ENCODE results near the gene RCBTB1. TPM values are rescaled to one million over a fixed set of nuclear protein-coding genes. Genes with fewer than 3 reads are reported as not detected.

The RCBTB1 gene
- total and polyA plus RNA-seq, 2 donors from 2014 or later: 14.8 to 18.9 TPM

- DNase-seq: no peak
- Histone ChIP-seq H3K4me3 (ENCODE audit: low read length in 3 of 3) (no peak overlapping the region), H3K27me3 (ENCODE audit: control insufficient read depth, insufficient read depth, low read length) (no peaks in the 10 kb centered on the region), H3K27ac (ENCODE audit: low read depth in 2 of 2, low read length in 2 of 2) (no peak overlapping the region), H3K4me1 (ENCODE audit: control insufficient read depth in 2 of 3, insufficient read depth in 2 of 3, low read depth in 1 of 3, low read length in 3 of 3) (no peaks in the 10 kb centered on the region), H3K9me3 (ENCODE audit: control insufficient read depth in 2 of 3, insufficient read depth in 1 of 3, low read length in 3 of 3) (no peaks in the 10 kb centered on the region), H3K9ac (ENCODE audit: low read length in 3 of 3) (no peak overlapping the region), H3K36me3 (ENCODE audit: control insufficient read depth in 2 of 3, insufficient read depth in 3 of 3, low read length in 3 of 3) (peaks cover 2 to 7% (median 4%) of the 10 kb centered on the region in 3 donors)
- FAIRE-seq: no peak
- TF ChIP-seq CTCF (IDR thresholded peaks at IDR 0.05; ENCODE audit: borderline replicate concordance, extremely low read depth, insufficient read depth): no peak
- intact Hi-C loops (cut with DNase I): no loop called here
These were observed 60.4 kb downstream of the RCBTB1 start for GRCh38 chr13:49524740-49525501.

DNA sequence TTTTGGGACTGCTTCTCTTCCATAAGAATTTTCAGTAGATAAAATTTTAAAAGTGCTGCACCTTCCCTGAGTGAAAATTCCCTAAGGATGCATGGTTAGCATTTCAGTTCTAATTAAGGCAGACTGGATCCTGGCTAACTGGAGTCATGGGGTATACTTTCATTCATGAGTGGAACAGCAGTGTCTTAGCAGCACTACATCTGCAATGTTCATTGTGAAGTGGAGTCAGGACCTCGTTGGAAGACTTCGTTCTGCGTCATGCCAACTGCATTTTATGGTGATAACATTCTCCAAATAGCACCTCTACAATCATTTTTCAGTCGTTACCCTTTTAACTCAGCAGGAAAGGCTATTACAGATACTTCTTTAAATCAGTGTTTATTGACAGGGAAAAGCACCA, 64.1 kb downstream of the RCBTB1 start:
- Histone ChIP-seq H3K4me1 (ENCODE audit: control insufficient read depth in 2 of 3, insufficient read depth in 2 of 3, low read depth in 1 of 3, low read length in 3 of 3) (no peaks in the 10 kb centered on the region), H3K27me3 (ENCODE audit: control insufficient read depth, insufficient read depth, low read length) (no peaks in the 10 kb centered on the region), H3K9me3 (ENCODE audit: control insufficient read depth in 2 of 3, insufficient read depth in 1 of 3, low read length in 3 of 3) (no peaks in the 10 kb centered on the region), H3K27ac (ENCODE audit: low read depth in 2 of 2, low read length in 2 of 2) (no peak overlapping the region), H3K4me3 (ENCODE audit: low read length in 3 of 3) (no peak overlapping the region), H3K36me3 (ENCODE audit: control insufficient read depth in 2 of 3, insufficient read depth in 3 of 3, low read length in 3 of 3) (peaks cover 2 to 7% (median 4%) of the 10 kb centered on the region in 3 donors), H3K9ac (ENCODE audit: low read length in 3 of 3) (no peak overlapping the region)
- DNase-seq: no peak
- no peak for FAIRE-seq
- no peak for TF ChIP-seq CTCF (IDR thresholded peaks at IDR 0.05; ENCODE audit: borderline replicate concordance, extremely low read depth, insufficient read depth)
- intact Hi-C loops (cut with DNase I): no loop called here

DNA sequence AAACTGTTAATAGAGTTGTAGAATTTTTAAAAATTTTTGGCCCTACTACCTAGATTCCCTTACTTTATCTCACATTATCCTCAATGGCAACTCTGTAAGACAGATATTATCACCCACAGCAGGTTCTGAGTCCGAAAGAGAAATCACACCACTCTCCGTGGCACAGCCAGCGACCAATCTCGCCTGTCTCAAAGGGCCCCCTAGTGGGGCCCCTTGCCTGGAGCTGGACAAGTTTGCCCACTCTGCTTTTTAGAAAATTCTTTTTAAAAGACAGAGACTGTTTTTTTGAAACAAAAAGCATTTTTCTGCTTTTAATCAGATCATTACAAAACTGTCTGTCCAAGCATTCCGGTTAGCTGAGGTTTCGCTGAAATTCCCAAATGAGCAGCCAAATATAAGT, 67.9 kb downstream of the RCBTB1 start:
- Histone ChIP-seq H3K4me1 (ENCODE audit: control insufficient read depth in 2 of 3, insufficient read depth in 2 of 3, low read depth in 1 of 3, low read length in 3 of 3) (no peaks in the 10 kb centered on the region), H3K27ac (ENCODE audit: low read depth in 2 of 2, low read length in 2 of 2) (no peak overlapping the region), H3K9ac (ENCODE audit: low read length in 3 of 3) (no peak overlapping the region), H3K4me3 (ENCODE audit: low read length in 3 of 3) (no peak overlapping the region), H3K9me3 (ENCODE audit: control insufficient read depth in 2 of 3, insufficient read depth in 1 of 3, low read length in 3 of 3) (no peaks in the 10 kb centered on the region), H3K36me3 (ENCODE audit: control insufficient read depth in 2 of 3, insufficient read depth in 3 of 3, low read length in 3 of 3) (peaks cover 2 to 17% (median 15%) of the 10 kb centered on the region in 3 donors), H3K27me3 (ENCODE audit: control insufficient read depth, insufficient read depth, low read length) (no peaks in the 10 kb centered on the region)
- TF ChIP-seq CTCF (IDR thresholded peaks at IDR 0.05; ENCODE audit: borderline replicate concordance, extremely low read depth, insufficient read depth): no peak
- FAIRE-seq (no peak), DNase-seq (no peak)
- intact Hi-C loops (cut with DNase I): no loop called here

Data from kidney (tissue), 14 donors.